SK-N-SH treated with all-trans-retinoic acid at 6 μM for 48 hours (cell line): ENCODE measurements around the gene ZNF331.

Experiments used
- ATAC-seq: fragments of 200-7000 bp; cut with Tn5 transposase; 3 replicates; pipeline ENCODE4 v1.9.1; 2020; ENCODE audit warnings: mild to moderate bottlenecking, moderate library complexity
- BACH2 ChIP-seq: fragments of 250-450 bp; sonication (Bioruptor Pico); IDR thresholded peaks from 2 replicates; pipeline ENCODE4 v1.9.0; 2021; ENCODE audit warnings: mild to moderate bottlenecking, borderline replicate concordance
- CREB5 ChIP-seq: fragments of 250-450 bp; sonication (Bioruptor Pico); IDR thresholded peaks from 2 replicates; pipeline ENCODE4 v1.5.1; 2020; ENCODE audit warnings: low read depth, mild to moderate bottlenecking, moderate library complexity
- CSDC2 ChIP-seq: fragments of 250-450 bp; sonication (Bioruptor Pico); IDR thresholded peaks from 2 replicates; pipeline ENCODE4 v1.5.0; 2020; ENCODE audit warnings: mild to moderate bottlenecking, moderate library complexity
- ESRRG ChIP-seq: fragments of 250-450 bp; sonication (Bioruptor Pico); IDR thresholded peaks from 2 replicates; pipeline ENCODE4 v1.6.1; 2021; ENCODE audit warnings: mild to moderate bottlenecking
- GLIS3 ChIP-seq: fragments of 250-450 bp; sonication (Bioruptor Pico); IDR thresholded peaks from 2 replicates; pipeline ENCODE4 v1.5.0; 2020; ENCODE audit warnings: mild to moderate bottlenecking, moderate library complexity
- OSR1 ChIP-seq: fragments of 250-450 bp; sonication (Bioruptor Pico); IDR thresholded peaks from 2 replicates; pipeline ENCODE4 v1.8.0; 2022; ENCODE audit warnings: moderate library complexity, mild to moderate bottlenecking, inconsistent platforms
- POU6F1 ChIP-seq: fragments of 250-450 bp; sonication (Bioruptor Pico); IDR thresholded peaks from 2 replicates; pipeline ENCODE4 v1.8.0; 2021; ENCODE audit warnings: low read depth, mild to moderate bottlenecking, moderate library complexity, borderline replicate concordance
- RARB ChIP-seq: fragments of 250-450 bp; sonication (Bioruptor Pico); IDR thresholded peaks from 2 replicates; pipeline ENCODE4 v1.8.0; 2021; ENCODE audit warnings: mild to moderate bottlenecking, moderate library complexity
- SNAI2 ChIP-seq: fragments of 250-450 bp; sonication (Bioruptor Pico); IDR thresholded peaks from 2 replicates; pipeline ENCODE4 v1.5.0; 2020; ENCODE audit warnings: mild to moderate bottlenecking, moderate library complexity
- TCF4 ChIP-seq: fragments of 250-450 bp; sonication (Bioruptor Pico); IDR thresholded peaks from 2 replicates; pipeline ENCODE4 v1.8.0; 2021; ENCODE audit warnings: mild to moderate bottlenecking, moderate library complexity, borderline replicate concordance
- TOX ChIP-seq: fragments of 250-450 bp; sonication (Bioruptor Pico); IDR thresholded peaks from 2 replicates; pipeline ENCODE4 v1.8.0; 2021; ENCODE audit warnings: mild to moderate bottlenecking, moderate library complexity, borderline replicate concordance
- ZC3H10 ChIP-seq: fragments of 250-450 bp; sonication (Bioruptor Pico); IDR thresholded peaks from 2 replicates; pipeline ENCODE4 v1.5.1; 2021; ENCODE audit warnings: mild to moderate bottlenecking, moderate library complexity
- ZFP3 ChIP-seq: fragments of 250-450 bp; sonication (Bioruptor Pico); IDR thresholded peaks from 2 replicates; pipeline ENCODE4 v1.5.0; 2020; ENCODE audit warnings: mild to moderate bottlenecking, moderate library complexity
- ZFP30 ChIP-seq: fragments of 450-650 bp; formaldehyde crosslinking; IDR thresholded peaks from 2 replicates; pipeline ENCODE4 v1.5.0; 2022; ENCODE audit warnings: mild to moderate bottlenecking, moderate library complexity
- ZNF565 ChIP-seq: fragments of 450-650 bp; formaldehyde crosslinking; conservative IDR thresholded peaks from 2 replicates; pipeline ENCODE4 v1.5.0; 2020; ENCODE audit warnings: low read depth, mild to moderate bottlenecking, moderate library complexity
- ZNF8 ChIP-seq: fragments of 450-650 bp; formaldehyde crosslinking; IDR thresholded peaks from 2 replicates; pipeline ENCODE4 v1.5.0; 2020; ENCODE audit warnings: mild to moderate bottlenecking, moderate library complexity
- TF ChIP-seq, protein P1 (sequence below): fragments of 250-450 bp; sonication (Bioruptor Pico); IDR thresholded peaks from 2 replicates; pipeline ENCODE4 v1.5.1; 2021; ENCODE audit warnings: mild to moderate bottlenecking, moderate library complexity
- TF ChIP-seq, protein P2 (sequence below): fragments of 250-450 bp; sonication (Bioruptor Pico); IDR thresholded peaks from 2 replicates; pipeline ENCODE4 v1.5.0; 2020; ENCODE audit warnings: mild to moderate bottlenecking, moderate library complexity
- TF ChIP-seq, protein P3 (sequence below): fragments of 250-450 bp; sonication (Bioruptor Pico); IDR thresholded peaks from 2 replicates; pipeline ENCODE4 v1.8.0; 2020; ENCODE audit warnings: mild to moderate bottlenecking, moderate library complexity, borderline replicate concordance

The ZNF331 gene

GRCh38 chr19:53532362-53532761, 5.6 kb upstream of the ZNF331 start:
- ATAC-seq = no peak
- TF ChIP-seq CSDC2 (CRISPR knock-in tag) (no peak), TCF4 (CRISPR knock-in tag) (no peak)

- TF ChIP-seq ESRRG (CRISPR knock-in tag) (no peak), POU6F1 (CRISPR knock-in tag) (no peak), TOX (CRISPR knock-in tag) (no peak), TCF4 (CRISPR knock-in tag) (no peak), OSR1 (CRISPR knock-in tag) (no peak), ZFP3 (CRISPR knock-in tag) (no peak), SNAI2 (CRISPR knock-in tag) (no peak), GLIS3 (CRISPR knock-in tag) (no peak), CREB5 (CRISPR knock-in tag) (no peak), BACH2 (CRISPR knock-in tag) (no peak), RARB (CRISPR knock-in tag) (no peak), ZNF565 (CRISPR knock-in tag) (no peak), CSDC2 (CRISPR knock-in tag) (no peak), ZFP30 (CRISPR knock-in tag) (no peak)
- TF ChIP-seq, protein P1, sequence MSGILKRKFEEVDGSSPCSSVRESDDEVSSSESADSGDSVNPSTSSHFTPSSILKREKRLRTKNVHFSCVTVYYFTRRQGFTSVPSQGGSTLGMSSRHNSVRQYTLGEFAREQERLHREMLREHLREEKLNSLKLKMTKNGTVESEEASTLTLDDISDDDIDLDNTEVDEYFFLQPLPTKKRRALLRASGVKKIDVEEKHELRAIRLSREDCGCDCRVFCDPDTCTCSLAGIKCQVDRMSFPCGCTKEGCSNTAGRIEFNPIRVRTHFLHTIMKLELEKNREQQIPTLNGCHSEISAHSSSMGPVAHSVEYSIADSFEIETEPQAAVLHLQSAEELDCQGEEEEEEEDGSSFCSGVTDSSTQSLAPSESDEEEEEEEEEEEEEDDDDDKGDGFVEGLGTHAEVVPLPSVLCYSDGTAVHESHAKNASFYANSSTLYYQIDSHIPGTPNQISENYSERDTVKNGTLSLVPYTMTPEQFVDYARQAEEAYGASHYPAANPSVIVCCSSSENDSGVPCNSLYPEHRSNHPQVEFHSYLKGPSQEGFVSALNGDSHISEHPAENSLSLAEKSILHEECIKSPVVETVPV (CRISPR knock-in tag) = no peak
- TF ChIP-seq, protein P2, sequence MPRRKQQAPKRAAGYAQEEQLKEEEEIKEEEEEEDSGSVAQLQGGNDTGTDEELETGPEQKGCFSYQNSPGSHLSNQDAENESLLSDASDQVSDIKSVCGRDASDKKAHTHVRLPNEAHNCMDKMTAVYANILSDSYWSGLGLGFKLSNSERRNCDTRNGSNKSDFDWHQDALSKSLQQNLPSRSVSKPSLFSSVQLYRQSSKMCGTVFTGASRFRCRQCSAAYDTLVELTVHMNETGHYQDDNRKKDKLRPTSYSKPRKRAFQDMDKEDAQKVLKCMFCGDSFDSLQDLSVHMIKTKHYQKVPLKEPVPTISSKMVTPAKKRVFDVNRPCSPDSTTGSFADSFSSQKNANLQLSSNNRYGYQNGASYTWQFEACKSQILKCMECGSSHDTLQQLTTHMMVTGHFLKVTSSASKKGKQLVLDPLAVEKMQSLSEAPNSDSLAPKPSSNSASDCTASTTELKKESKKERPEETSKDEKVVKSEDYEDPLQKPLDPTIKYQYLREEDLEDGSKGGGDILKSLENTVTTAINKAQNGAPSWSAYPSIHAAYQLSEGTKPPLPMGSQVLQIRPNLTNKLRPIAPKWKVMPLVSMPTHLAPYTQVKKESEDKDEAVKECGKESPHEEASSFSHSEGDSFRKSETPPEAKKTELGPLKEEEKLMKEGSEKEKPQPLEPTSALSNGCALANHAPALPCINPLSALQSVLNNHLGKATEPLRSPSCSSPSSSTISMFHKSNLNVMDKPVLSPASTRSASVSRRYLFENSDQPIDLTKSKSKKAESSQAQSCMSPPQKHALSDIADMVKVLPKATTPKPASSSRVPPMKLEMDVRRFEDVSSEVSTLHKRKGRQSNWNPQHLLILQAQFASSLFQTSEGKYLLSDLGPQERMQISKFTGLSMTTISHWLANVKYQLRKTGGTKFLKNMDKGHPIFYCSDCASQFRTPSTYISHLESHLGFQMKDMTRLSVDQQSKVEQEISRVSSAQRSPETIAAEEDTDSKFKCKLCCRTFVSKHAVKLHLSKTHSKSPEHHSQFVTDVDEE (CRISPR knock-in tag) = no peak
- TF ChIP-seq, protein P3, sequence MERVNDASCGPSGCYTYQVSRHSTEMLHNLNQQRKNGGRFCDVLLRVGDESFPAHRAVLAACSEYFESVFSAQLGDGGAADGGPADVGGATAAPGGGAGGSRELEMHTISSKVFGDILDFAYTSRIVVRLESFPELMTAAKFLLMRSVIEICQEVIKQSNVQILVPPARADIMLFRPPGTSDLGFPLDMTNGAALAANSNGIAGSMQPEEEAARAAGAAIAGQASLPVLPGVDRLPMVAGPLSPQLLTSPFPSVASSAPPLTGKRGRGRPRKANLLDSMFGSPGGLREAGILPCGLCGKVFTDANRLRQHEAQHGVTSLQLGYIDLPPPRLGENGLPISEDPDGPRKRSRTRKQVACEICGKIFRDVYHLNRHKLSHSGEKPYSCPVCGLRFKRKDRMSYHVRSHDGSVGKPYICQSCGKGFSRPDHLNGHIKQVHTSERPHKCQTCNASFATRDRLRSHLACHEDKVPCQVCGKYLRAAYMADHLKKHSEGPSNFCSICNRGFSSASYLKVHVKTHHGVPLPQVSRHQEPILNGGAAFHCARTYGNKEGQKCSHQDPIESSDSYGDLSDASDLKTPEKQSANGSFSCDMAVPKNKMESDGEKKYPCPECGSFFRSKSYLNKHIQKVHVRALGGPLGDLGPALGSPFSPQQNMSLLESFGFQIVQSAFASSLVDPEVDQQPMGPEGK (CRISPR knock-in tag) = no peak
- ATAC-seq = no peak
Observed at GRCh38 chr19:53536225-53536548, 1.8 kb upstream of the ZNF331 start.

GRCh38 chr19:53537121-53537520, 824 bp upstream of the ZNF331 start:
- TF ChIP-seq ZFP30 (CRISPR knock-in tag) (no peak), TCF4 (CRISPR knock-in tag) (no peak), ZC3H10 (CRISPR knock-in tag) (no peak), CSDC2 (CRISPR knock-in tag) (no peak), ZNF565 (CRISPR knock-in tag) (no peak), CREB5 (CRISPR knock-in tag) (no peak), ESRRG (CRISPR knock-in tag) (no peak), ZNF8 (CRISPR knock-in tag) (no peak), BACH2 (CRISPR knock-in tag) (no peak), GLIS3 (CRISPR knock-in tag) (no peak), POU6F1 (CRISPR knock-in tag) (no peak)
- TF ChIP-seq, protein P2 (CRISPR knock-in tag) = no peak
- TF ChIP-seq, protein P1 (CRISPR knock-in tag) = no peak
- no peak for ATAC-seq
